HepG2 (cell line): ENCODE data around the gene P2RX7. TPM values are rescaled to one million over a fixed set of nuclear protein-coding genes. Genes with fewer than 3 reads are reported as not detected.

Experiments
- ATAC-seq: fragments of 200-7000 bp; cut with Tn5 transposase; 3 replicates; pipeline ENCODE4 v1.9.1; 2020; ENCODE audit warnings: mild to moderate bottlenecking, moderate library complexity
- BruUV-seq: library from RNA; stranded (reverse); fragments of 400-500 nt; replicated peaks from 2 replicates; lab custom pipeline; 2021; lab: Mats Ljungman, UMichigan
- CTCF ChIA-PET: fragments of 300-600 bp; formaldehyde crosslinking; extraction: SDS; loops from one replicate; lab custom pipeline; 2021; ENCODE audit warnings: low total read pairs, inconsistent platforms, low intra/inter-chr PET ratio; lab: Yijun Ruan, JAX
- POLR2A ChIA-PET: fragments of 350-600 bp; sonication (Branson Sonifier 250); formaldehyde crosslinking; loops from one replicate; lab custom pipeline; 2020; ENCODE audit warnings: antibody characterized with exemption, inconsistent platforms; lab: Yijun Ruan, JAX
- DNase-seq: peaks from one replicate; pipeline ENCODE4 v3.0.0-alpha.2; 2015; ENCODE audit warnings: low spot score
- FAIRE-seq: peaks from 3 replicates; lab custom pipeline; 2011; peaks lifted over from hg19 to GRCh38; lab: Jason Lieb, UNC
- H2AFZ ChIP-seq: one replicate; pipeline ENCODE4 v1.6.1; 2011; ENCODE audit warnings: low read length, inconsistent platforms
- H3K27ac ChIP-seq: fragments of 300-600 bp; 3 replicates; pipeline ENCODE4 v1.8.0; 2011; ENCODE audit warnings: mixed run types, mild to moderate bottlenecking, mixed read lengths, low read length, inconsistent platforms; ENCODE audit not compliant: insufficient read depth; ENCODE audit errors: extremely low read length
- H3K27me3 ChIP-seq, 2 experiments: fragments of 200-600 bp in 1 of 2; 2 replicates in 1 of 2; 3 replicates in 1 of 2; pipeline versions ENCODE4 v1.6.0 to v1.8.0; 2011; ENCODE audit warnings: low read length in 2 of 2, mild to moderate bottlenecking in 2 of 2, moderate library complexity in 2 of 2, inconsistent platforms in 1 of 2; ENCODE audit not compliant: insufficient read depth in 2 of 2, control insufficient read depth in 1 of 2
- H3K36me3 ChIP-seq, 2 experiments: fragments of 200-600 bp in 1 of 2; replicated peaks in 1 of 2; 2 replicates in 1 of 2; 3 replicates in 1 of 2; pipeline versions ENCODE4 v1.5.1 to v1.8.0; 2011; ENCODE audit warnings: low read length in 2 of 2, inconsistent platforms in 1 of 2; ENCODE audit not compliant: insufficient read depth in 2 of 2, control insufficient read depth in 1 of 2
- H3K4me1 ChIP-seq: 2 replicates; pipeline ENCODE4 v1.5.1; 2012; ENCODE audit warnings: low read length, inconsistent platforms; ENCODE audit not compliant: insufficient read depth
- H3K4me2 ChIP-seq: 2 replicates; pipeline ENCODE4 v1.6.0; 2011; ENCODE audit warnings: low read depth, low read length, inconsistent platforms
- H3K4me3 ChIP-seq, 3 experiments: fragments of 200-600 bp in 1 of 3; sonication (generic), shearing (Covaris generic) in 1 of 3; replicated peaks in 1 of 3; 2 replicates each; pipeline ENCODE4 v1.5.1; 2011 to 2016; ENCODE audit warnings: low read length in 3 of 3, inconsistent platforms in 2 of 3, low read depth in 2 of 3, mild to moderate bottlenecking in 2 of 3, control low read depth in 1 of 3, mixed read lengths in 1 of 3; ENCODE audit not compliant: insufficient read depth in 1 of 3
- H3K79me2 ChIP-seq: one replicate; pipeline ENCODE4 v1.6.1; 2011; ENCODE audit warnings: low read length, inconsistent platforms; ENCODE audit not compliant: insufficient read depth
- H3K9ac ChIP-seq: 2 replicates; pipeline ENCODE4 v1.6.0; 2011; ENCODE audit warnings: mild to moderate bottlenecking, low read depth, low read length, inconsistent platforms; ENCODE audit not compliant: insufficient read depth
- H3K9me3 ChIP-seq: 2 replicates; pipeline ENCODE4 v1.5.1; 2012; ENCODE audit warnings: mild to moderate bottlenecking, low read length
- H4K20me1 ChIP-seq: 2 replicates; pipeline ENCODE4 v1.6.0; 2011; ENCODE audit warnings: inconsistent platforms, mild to moderate bottlenecking, low read length, moderate library complexity; ENCODE audit not compliant: insufficient read depth
- AKAP8 ChIP-seq: sonication (generic); formaldehyde crosslinking; IDR thresholded peaks from 2 replicates; pipeline ENCODE4 v1.5.1; 2020; ENCODE audit warnings: mild to moderate bottlenecking, missing genetic modification reagents
- EED ChIP-seq: sonication (generic); formaldehyde crosslinking; IDR thresholded peaks from 2 replicates; pipeline ENCODE4 v1.5.0; 2020; ENCODE audit warnings: mild to moderate bottlenecking, missing genetic modification reagents
- FOXC1 ChIP-seq: sonication (generic); formaldehyde crosslinking; IDR thresholded peaks from 2 replicates; pipeline ENCODE4 v1.8.0; 2022; ENCODE audit warnings: mild to moderate bottlenecking, missing genetic modification reagents, borderline replicate concordance
- HDAC1 ChIP-seq: sonication (generic); formaldehyde crosslinking; IDR thresholded peaks from 2 replicates; pipeline ENCODE4 v1.5.1; 2020; ENCODE audit warnings: mild to moderate bottlenecking, missing genetic modification reagents
- HDAC2 ChIP-seq: sonication (generic); formaldehyde crosslinking; IDR thresholded peaks from 2 replicates; pipeline ENCODE4 v1.4.0; 2020; ENCODE audit warnings: missing genetic modification reagents
- TARDBP ChIP-seq: sonication (generic); formaldehyde crosslinking; IDR thresholded peaks from 2 replicates; pipeline ENCODE4 v1.8.0; 2022; ENCODE audit warnings: mild to moderate bottlenecking, missing genetic modification reagents
- U2AF2 ChIP-seq: fragments of 200-400 bp; formaldehyde crosslinking; IDR thresholded peaks from 2 replicates; pipeline ENCODE4 v1.6.1; 2017; ENCODE audit warnings: low read depth, mild to moderate bottlenecking, low read length
- ZNF430 ChIP-seq: sonication (generic); formaldehyde crosslinking; IDR thresholded peaks from 2 replicates; pipeline ENCODE4 v1.9.0; 2021; ENCODE audit warnings: mild to moderate bottlenecking, missing genetic modification reagents
- ZNF550 ChIP-seq: sonication (generic); formaldehyde crosslinking; IDR thresholded peaks from 2 replicates; pipeline ENCODE4 v1.4.0; 2020; ENCODE audit warnings: mild to moderate bottlenecking, missing genetic modification reagents, borderline replicate concordance
- WGBS: methylation state at CpG from one replicate; pipeline ENCODE4 v1.1.6; 2017; ENCODE audit warnings: low lambda C conversion rate; 5-methylcytosine and 5-hydroxymethylcytosine counted together
- in situ Hi-C: cut with HindIII; loops from 2 replicates; pipeline ENCODE4 v1.10.0; 2017; ENCODE audit warnings: low pct_unique_long_range_greater_than_20kb; ENCODE audit not compliant: extremely low pct_ligation_motif_present
- intact Hi-C: fragments of 100-400 bp; cut with micrococcal nuclease; formaldehyde crosslinking; loops from one replicate; pipeline ENCODE4 v1.10.0; 2022; ENCODE audit not compliant: unreplicated experiment
- polyA plus RNA-seq, 8 experiments: library from polyadenylated mRNA; depleted of rRNA in 3 of 8; stranded (reverse) in 7 of 8; unstranded in 1 of 8; fragments of >200 nt; fragmentation: Illumina TruSeq in 4 of 8; extraction: Trizol in 4 of 8; gene quantifications; 2 replicates each; pipeline versions ENCODE4 v1.2.1 to v1.2.3, GENCODE V29; 2011 to 2016; ENCODE audit warnings: low read depth in 4 of 8, missing spikeins in 1 of 8, mixed read lengths in 1 of 8; ENCODE audit not compliant: insufficient read depth in 1 of 8
- total RNA-seq, 5 experiments: library from RNA; depleted of rRNA; stranded (reverse); fragments of >200 nt; fragmentation: Illumina TruSeq; extraction: Trizol; gene quantifications; 2 replicates each; pipeline ENCODE4 v1.2.3, GENCODE V29; 2016; ENCODE audit warnings: low read depth in 1 of 5
- TF ChIP-seq, protein P1 (sequence below): sonication (generic); formaldehyde crosslinking; IDR thresholded peaks from 2 replicates; pipeline ENCODE4 v1.4.0; 2020; ENCODE audit warnings: missing genetic modification reagents
- TF ChIP-seq, protein P2 (sequence below): sonication (generic); formaldehyde crosslinking; IDR thresholded peaks from 2 replicates; pipeline ENCODE4 v1.5.0; 2020; ENCODE audit warnings: missing genetic modification reagents

Gene P2RX7
- total and polyA plus RNA-seq, 2 of the 13 experiments (the other 11 are each of a cell fraction or from before 2014, with no cell fraction given) = 0.13 to 0.73 TPM

- H3K4me3 ChIP-seq = no peak overlapping the region
- ChIA-PET CTCF (no interaction called here), POLR2A (no interaction called here)
- peaks cover 3 to 28% of the 10 kb centered on the region in 2 experiments; a peak in 4 of 5 replicates for H3K27me3 ChIP-seq
- peaks cover 49% of the 10 kb centered on the region for H3K4me1 ChIP-seq
- H3K9ac ChIP-seq = no peak overlapping the region
- no peaks in the 10 kb centered on the region for H3K9me3 ChIP-seq
- 35% methylated on average over 11 of the region's 11 CpGs for WGBS
- no peak for ATAC-seq
- BruUV-seq = no TSS peak
- H3K4me2 ChIP-seq = no peak overlapping the region
- intact Hi-C loops = no loop called here
- no peak for FAIRE-seq
- H4K20me1 ChIP-seq = no peaks in the 10 kb centered on the region
- in situ Hi-C loops = loop anchor here (5.0 kb wide), 1 partner anchor 74 kb away; the partner anchor contains the start of gene C12orf43
- no peak for DNase-seq
- no peaks in the 10 kb centered on the region for H3K79me2 ChIP-seq
- no peak overlapping the region for H3K27ac ChIP-seq
- no peaks in the 10 kb centered on the region for H3K36me3 ChIP-seq
- TF ChIP-seq, protein P1, sequence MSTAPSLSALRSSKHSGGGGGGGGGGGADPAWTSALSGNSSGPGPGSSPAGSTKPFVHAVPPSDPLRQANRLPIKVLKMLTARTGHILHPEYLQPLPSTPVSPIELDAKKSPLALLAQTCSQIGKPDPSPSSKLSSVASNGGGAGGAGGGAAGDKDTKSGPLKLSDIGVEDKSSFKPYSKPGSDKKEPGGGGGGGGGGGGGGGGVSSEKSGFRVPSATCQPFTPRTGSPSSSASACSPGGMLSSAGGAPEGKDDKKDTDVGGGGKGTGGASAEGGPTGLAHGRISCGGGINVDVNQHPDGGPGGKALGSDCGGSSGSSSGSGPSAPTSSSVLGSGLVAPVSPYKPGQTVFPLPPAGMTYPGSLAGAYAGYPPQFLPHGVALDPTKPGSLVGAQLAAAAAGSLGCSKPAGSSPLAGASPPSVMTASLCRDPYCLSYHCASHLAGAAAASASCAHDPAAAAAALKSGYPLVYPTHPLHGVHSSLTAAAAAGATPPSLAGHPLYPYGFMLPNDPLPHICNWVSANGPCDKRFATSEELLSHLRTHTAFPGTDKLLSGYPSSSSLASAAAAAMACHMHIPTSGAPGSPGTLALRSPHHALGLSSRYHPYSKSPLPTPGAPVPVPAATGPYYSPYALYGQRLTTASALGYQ (CRISPR knock-in tag) = no peak
- TF ChIP-seq, protein P2, sequence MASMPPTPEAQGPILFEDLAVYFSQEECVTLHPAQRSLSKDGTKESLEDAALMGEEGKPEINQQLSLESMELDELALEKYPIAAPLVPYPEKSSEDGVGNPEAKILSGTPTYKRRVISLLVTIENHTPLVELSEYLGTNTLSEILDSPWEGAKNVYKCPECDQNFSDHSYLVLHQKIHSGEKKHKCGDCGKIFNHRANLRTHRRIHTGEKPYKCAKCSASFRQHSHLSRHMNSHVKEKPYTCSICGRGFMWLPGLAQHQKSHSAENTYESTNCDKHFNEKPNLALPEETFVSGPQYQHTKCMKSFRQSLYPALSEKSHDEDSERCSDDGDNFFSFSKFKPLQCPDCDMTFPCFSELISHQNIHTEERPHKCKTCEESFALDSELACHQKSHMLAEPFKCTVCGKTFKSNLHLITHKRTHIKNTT (CRISPR knock-in tag) = no peak
- TF ChIP-seq ZNF550 (CRISPR knock-in tag) = no peak
- TF ChIP-seq TARDBP (CRISPR knock-in tag) = no peak
- TF ChIP-seq HDAC2 = no peak
- TF ChIP-seq FOXC1 (CRISPR knock-in tag) = no peak
- no peak for TF ChIP-seq EED
- no peak for TF ChIP-seq AKAP8 (CRISPR knock-in tag)
- no peak for TF ChIP-seq U2AF2
- no peak for TF ChIP-seq ZNF430 (CRISPR knock-in tag)
- TF ChIP-seq HDAC1 (CRISPR knock-in tag) = no peak
- no peak overlapping the region for H2AFZ ChIP-seq
These were observed 41.8 kb upstream of the P2RX7 start for GRCh38 chr12:121090586-121091514.
